OCI-LY1 (cell line): ENCODE results near the gene FMNL1.

Source experiments
- H2AFZ ChIP-seq: fragments of 200-600 bp; sonication (generic), shearing (Covaris generic); 2 replicates; pipeline ENCODE4 v1.6.0; 2014; ENCODE audit warnings: antibody characterized with exemption, mild to moderate bottlenecking, low read length
- H3F3A ChIP-seq: fragments of 200-600 bp; sonication (generic), shearing (Covaris generic); 2 replicates; pipeline ENCODE4 v1.6.0; 2014; ENCODE audit warnings: mild to moderate bottlenecking, antibody characterized with exemption, low read length, moderate library complexity; ENCODE audit not compliant: insufficient read depth
- H3K27ac ChIP-seq: fragments of 200-600 bp; sonication (generic); 2 replicates; pipeline ENCODE4 v1.5.1; 2014; ENCODE audit warnings: low read length, mixed run types, mild to moderate bottlenecking, low read depth; ENCODE audit not compliant: poor library complexity, severe bottlenecking
- H3K27me3 ChIP-seq: fragments of 200-600 bp; sonication (generic); 2 replicates; pipeline ENCODE4 v1.6.0; 2014; ENCODE audit warnings: antibody characterized with exemption, mild to moderate bottlenecking, low read length, moderate library complexity; ENCODE audit not compliant: insufficient read depth
- H3K36me3 ChIP-seq: fragments of 200-600 bp; sonication (generic); 2 replicates; pipeline ENCODE4 v1.6.1; 2014; ENCODE audit warnings: mild to moderate bottlenecking, antibody characterized with exemption, low read length, moderate library complexity, mixed read lengths; ENCODE audit not compliant: insufficient read depth
- H3K4me1 ChIP-seq: fragments of 200-600 bp; sonication (generic); 2 replicates; pipeline ENCODE4 v1.5.1; 2014; ENCODE audit warnings: mild to moderate bottlenecking, low read length, moderate library complexity; ENCODE audit not compliant: insufficient read depth, severe bottlenecking
- H3K4me2 ChIP-seq: fragments of 200-600 bp; sonication (generic), shearing (Covaris generic); 2 replicates; pipeline ENCODE4 v1.6.1; 2014; ENCODE audit warnings: low read length
- H3K4me3 ChIP-seq: fragments of 200-600 bp; sonication (generic); 2 replicates; pipeline ENCODE4 v1.5.1; 2014; ENCODE audit warnings: low read length, low read depth, mild to moderate bottlenecking, mixed read lengths; ENCODE audit not compliant: poor library complexity, severe bottlenecking
- H3K79me2 ChIP-seq: fragments of 200-600 bp; shearing (Covaris generic); 2 replicates; pipeline ENCODE4 v1.6.1; 2016; ENCODE audit warnings: mixed run types, low read length, mixed read lengths; ENCODE audit not compliant: insufficient read depth
- H3K9ac ChIP-seq: fragments of 200-600 bp; sonication (generic), shearing (Covaris generic); 2 replicates; pipeline ENCODE4 v1.6.1; 2014; ENCODE audit warnings: mild to moderate bottlenecking, low read length, mixed read lengths
- H3K9me2 ChIP-seq: fragments of 200-600 bp; sonication (generic), shearing (Covaris generic); 2 replicates; pipeline ENCODE4 v1.6.1; 2014; ENCODE audit warnings: low read depth, mild to moderate bottlenecking, low read length, mixed read lengths
- H3K9me3 ChIP-seq: fragments of 200-600 bp; shearing (Covaris generic); 2 replicates; pipeline ENCODE4 v1.6.1; 2014; ENCODE audit warnings: low read length, mixed read lengths
- H4K20me1 ChIP-seq: fragments of 200-600 bp; sonication (generic), shearing (Covaris generic); 2 replicates; pipeline ENCODE4 v1.6.0; 2016; ENCODE audit warnings: mild to moderate bottlenecking, low read length; ENCODE audit not compliant: insufficient read depth
- EZH2 ChIP-seq: fragments of 200-600 bp; sonication (generic), shearing (Covaris generic); IDR thresholded peaks from 2 replicates; pipeline ENCODE4 v1.8.0; 2017; ENCODE audit warnings: borderline replicate concordance, mixed run types, mild to moderate bottlenecking, antibody characterized with exemption, low read length, moderate library complexity, mixed read lengths
- TF ChIP-seq, protein P1 (sequence below): fragments of 200-600 bp; sonication (generic), shearing (Covaris generic); IDR thresholded peaks from 2 replicates; pipeline ENCODE4 v1.5.1; 2017; ENCODE audit warnings: mild to moderate bottlenecking, antibody characterized with exemption, low read length, moderate library complexity, mixed read lengths

The FMNL1 gene

DNA sequence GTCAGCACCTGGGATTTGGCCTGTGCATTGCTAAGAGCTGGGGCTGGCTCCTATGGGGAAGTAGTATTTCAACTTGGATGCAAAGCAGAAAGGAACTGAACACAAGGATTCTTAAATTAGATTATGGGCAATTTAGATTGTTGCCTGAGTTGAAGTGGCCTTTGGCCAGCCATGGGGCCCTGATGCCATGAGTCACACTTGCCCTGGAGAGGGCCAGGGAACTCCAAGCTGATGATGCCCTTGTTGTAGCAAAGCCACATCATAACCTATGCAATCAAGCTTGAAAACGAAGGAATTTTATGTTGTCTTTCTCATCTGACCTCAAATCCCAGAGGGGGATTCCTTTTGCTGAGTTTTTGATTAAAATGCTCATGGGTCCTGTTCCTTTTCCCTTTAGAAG, 44.1 kb downstream of the FMNL1 start:
- Histone ChIP-seq H3K4me1 (peaks cover 17% of the 10 kb centered on the region), H3K4me2 (no peak overlapping the region), H2AFZ (no peak overlapping the region), H3F3A (no peaks in the 10 kb centered on the region), H3K27ac (no peak overlapping the region), H3K36me3 (peaks cover 32% of the 10 kb centered on the region), H3K27me3 (no peaks in the 10 kb centered on the region), H3K79me2 (no peaks in the 10 kb centered on the region), H4K20me1 (no peaks in the 10 kb centered on the region), H3K9ac (no peak overlapping the region), H3K9me3 (no peaks in the 10 kb centered on the region), H3K9me2 (no peaks in the 10 kb centered on the region), H3K4me3 (no peak overlapping the region)
- no peak for TF ChIP-seq EZH2
- TF ChIP-seq, protein P1, sequence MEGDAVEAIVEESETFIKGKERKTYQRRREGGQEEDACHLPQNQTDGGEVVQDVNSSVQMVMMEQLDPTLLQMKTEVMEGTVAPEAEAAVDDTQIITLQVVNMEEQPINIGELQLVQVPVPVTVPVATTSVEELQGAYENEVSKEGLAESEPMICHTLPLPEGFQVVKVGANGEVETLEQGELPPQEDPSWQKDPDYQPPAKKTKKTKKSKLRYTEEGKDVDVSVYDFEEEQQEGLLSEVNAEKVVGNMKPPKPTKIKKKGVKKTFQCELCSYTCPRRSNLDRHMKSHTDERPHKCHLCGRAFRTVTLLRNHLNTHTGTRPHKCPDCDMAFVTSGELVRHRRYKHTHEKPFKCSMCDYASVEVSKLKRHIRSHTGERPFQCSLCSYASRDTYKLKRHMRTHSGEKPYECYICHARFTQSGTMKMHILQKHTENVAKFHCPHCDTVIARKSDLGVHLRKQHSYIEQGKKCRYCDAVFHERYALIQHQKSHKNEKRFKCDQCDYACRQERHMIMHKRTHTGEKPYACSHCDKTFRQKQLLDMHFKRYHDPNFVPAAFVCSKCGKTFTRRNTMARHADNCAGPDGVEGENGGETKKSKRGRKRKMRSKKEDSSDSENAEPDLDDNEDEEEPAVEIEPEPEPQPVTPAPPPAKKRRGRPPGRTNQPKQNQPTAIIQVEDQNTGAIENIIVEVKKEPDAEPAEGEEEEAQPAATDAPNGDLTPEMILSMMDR, result no peak

DNA sequence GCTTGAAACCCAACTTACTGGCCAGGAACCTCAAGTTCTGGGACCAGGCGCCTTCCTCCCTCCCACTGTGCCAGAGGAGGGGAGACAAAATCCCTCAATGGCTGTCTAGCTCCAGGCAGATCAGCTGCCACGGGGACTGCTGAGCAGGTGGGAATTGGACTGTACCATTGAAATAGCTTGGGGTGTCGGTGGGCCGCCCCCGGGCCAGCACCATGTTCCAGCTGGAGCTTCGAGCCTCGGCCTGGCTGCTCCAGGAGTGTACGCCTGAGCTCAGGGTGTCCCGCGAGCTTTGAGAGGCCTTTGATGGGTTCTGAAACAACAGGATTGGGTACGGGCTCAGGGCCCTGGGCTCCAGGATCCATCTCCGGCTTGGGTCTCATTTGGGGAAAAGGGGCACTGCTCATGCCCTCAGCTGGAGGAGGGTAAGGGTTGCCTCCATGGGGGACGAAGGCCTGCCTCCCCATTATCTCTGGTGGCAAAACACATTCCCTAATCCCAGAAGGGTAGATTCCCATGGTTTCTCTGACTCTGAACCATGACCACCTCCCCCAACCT, 44.8 kb downstream of the FMNL1 start:
- no peak overlapping the region for H3K4me2 ChIP-seq
- H3K4me3 ChIP-seq, result no peak overlapping the region
- no peaks in the 10 kb centered on the region for H3K27me3 ChIP-seq
- no peak overlapping the region for H2AFZ ChIP-seq
- TF ChIP-seq, protein P1, result no peak
- no peak for TF ChIP-seq EZH2
- no peak overlapping the region for H3K9ac ChIP-seq
- H3K79me2 ChIP-seq, result no peaks in the 10 kb centered on the region
- no peak overlapping the region for H3K27ac ChIP-seq
- H3K4me1 ChIP-seq, result peaks cover 14% of the 10 kb centered on the region
- peaks cover 32% of the 10 kb centered on the region for H3K36me3 ChIP-seq
- no peaks in the 10 kb centered on the region for H4K20me1 ChIP-seq
- H3K9me2 ChIP-seq, result no peaks in the 10 kb centered on the region
- H3F3A ChIP-seq, result no peaks in the 10 kb centered on the region
- no peaks in the 10 kb centered on the region for H3K9me3 ChIP-seq

DNA sequence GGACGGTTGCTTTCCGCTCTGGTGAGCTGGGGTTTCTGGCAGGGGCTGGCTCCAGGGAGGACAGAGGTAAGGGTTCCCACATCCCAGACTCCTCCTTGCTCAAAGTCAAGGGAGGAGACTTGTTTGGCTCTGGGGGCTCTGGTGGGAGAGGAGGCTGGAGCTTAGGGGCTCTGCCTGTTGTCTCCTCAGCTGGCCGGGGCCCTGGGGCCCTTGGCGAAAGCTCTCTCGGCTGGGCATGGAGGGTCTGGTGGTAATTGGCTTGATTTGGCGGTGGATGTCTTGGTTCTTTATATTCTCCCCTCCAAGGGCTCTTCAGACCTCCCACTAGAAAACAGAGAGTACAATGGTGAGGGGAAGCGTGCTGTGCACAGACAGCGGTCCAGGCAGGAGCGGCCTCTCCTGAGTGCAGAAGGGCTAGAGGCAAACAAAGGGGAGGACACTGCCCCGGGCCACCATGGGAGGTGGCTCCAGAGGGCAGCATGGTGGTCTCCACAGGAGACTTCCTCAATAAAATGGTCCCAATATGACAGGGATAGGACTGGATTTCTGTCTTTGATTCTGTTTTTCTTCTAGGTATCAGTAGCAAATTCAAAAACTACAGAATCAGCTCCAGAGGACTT, 45.9 kb downstream of the FMNL1 start:
- H3K27me3 ChIP-seq, result no peaks in the 10 kb centered on the region
- no peak for TF ChIP-seq EZH2
- TF ChIP-seq, protein P1, result no peak
- no peaks in the 10 kb centered on the region for H3K9me2 ChIP-seq
- no peak overlapping the region for H3K4me2 ChIP-seq
- H2AFZ ChIP-seq, result no peak overlapping the region
- H3K27ac ChIP-seq, result no peak overlapping the region
- no peaks in the 10 kb centered on the region for H4K20me1 ChIP-seq
- no peaks in the 10 kb centered on the region for H3K79me2 ChIP-seq
- peaks cover 32% of the 10 kb centered on the region for H3K36me3 ChIP-seq
- no peaks in the 10 kb centered on the region for H3F3A ChIP-seq
- peaks cover 3% of the 10 kb centered on the region for H3K4me1 ChIP-seq
- no peak overlapping the region for H3K4me3 ChIP-seq
- H3K9me3 ChIP-seq, result no peaks in the 10 kb centered on the region
- no peak overlapping the region for H3K9ac ChIP-seq
